GM12878 (cell line): ENCODE measurements around the gene ANTXR1. TPM values are rescaled to one million over a fixed set of nuclear protein-coding genes. Genes with fewer than 3 reads are reported as not detected.

ENCODE experiments used
- ATAC-seq: fragments of 200-7000 bp; cut with Tn5 transposase; 3 replicates; pipeline ENCODE4 v1.9.1; 2020; ENCODE audit warnings: mild to moderate bottlenecking, moderate library complexity
- BruUV-seq: library from RNA; stranded (reverse); fragments of 400-500 nt; replicated peaks from 2 replicates; lab custom pipeline; 2021; lab: Mats Ljungman, UMichigan
- CTCF ChIA-PET: fragments of 300-600 bp; sonication (Branson Sonifier 250); formaldehyde crosslinking; extraction: SDS; loops from one replicate; lab custom pipeline; 2021; ENCODE audit warnings: inconsistent platforms; lab: Yijun Ruan, JAX
- POLR2A ChIA-PET: fragments of 350-600 bp; formaldehyde crosslinking; extraction: SDS; loops from one replicate; lab custom pipeline; 2021; ENCODE audit warnings: inconsistent platforms; lab: Charles Lee
- RAD21 ChIA-PET: fragments of 300-600 bp; sonication (Branson Sonifier 250); formaldehyde crosslinking; loops from one replicate; lab custom pipeline; 2023; ENCODE audit warnings: antibody characterized with exemption; ENCODE audit not compliant: unreplicated experiment; lab: Charles Lee
- SMC1A ChIA-PET: fragments of 300-600 bp; sonication (Branson Sonifier 250); formaldehyde crosslinking; loops from one replicate; lab custom pipeline; 2023; ENCODE audit not compliant: unreplicated experiment, uncharacterized antibody; lab: Charles Lee
- DNase-seq: peaks from one replicate; pipeline ENCODE4 v3.0.0-alpha.2; 2011; ENCODE audit warnings: low read depth, low spot score
- FAIRE-seq: peaks from 3 replicates; lab custom pipeline; 2011; peaks lifted over from hg19 to GRCh38; lab: Jason Lieb, UNC
- H2AFZ ChIP-seq: 2 replicates; pipeline ENCODE4 v1.6.0; 2011; ENCODE audit warnings: low read depth, low read length, control low read depth; ENCODE audit not compliant: control insufficient read depth
- H3K27ac ChIP-seq: 2 replicates; pipeline ENCODE4 v1.5.1; 2011; ENCODE audit warnings: control low read depth; ENCODE audit not compliant: control insufficient read depth, insufficient read depth
- H3K27me3 ChIP-seq, 2 experiments: replicated peaks in 1 of 2; 2 replicates each; pipeline versions ENCODE4 v1.6.0 to v1.6.1; 2011; ENCODE audit warnings: low read length in 1 of 2; ENCODE audit not compliant: control insufficient read depth in 2 of 2, insufficient read depth in 2 of 2
- H3K36me3 ChIP-seq, 2 experiments: 2 replicates each; pipeline ENCODE4 v1.5.1; 2011; ENCODE audit warnings: low read length in 1 of 2; ENCODE audit not compliant: control insufficient read depth in 2 of 2, insufficient read depth in 2 of 2
- H3K4me1 ChIP-seq: 2 replicates; pipeline ENCODE4 v1.6.1; 2011; ENCODE audit warnings: mild to moderate bottlenecking, low read length, moderate library complexity, mixed read lengths; ENCODE audit not compliant: control insufficient read depth, insufficient read depth
- H3K4me2 ChIP-seq: 2 replicates; pipeline ENCODE4 v1.6.0; 2011; ENCODE audit warnings: control low read depth; ENCODE audit not compliant: control insufficient read depth, insufficient read depth
- H3K4me3 ChIP-seq: fragments of 200-600 bp; sonication (generic); 2 replicates; pipeline ENCODE4 v1.5.1; 2016
- H3K79me2 ChIP-seq: 2 replicates; pipeline ENCODE4 v1.6.0; 2011; ENCODE audit warnings: low read length; ENCODE audit not compliant: control insufficient read depth, insufficient read depth
- H3K9ac ChIP-seq: 2 replicates; pipeline ENCODE4 v1.8.0; 2011; ENCODE audit warnings: low read length, control low read depth, mixed read lengths; ENCODE audit not compliant: control insufficient read depth, insufficient read depth
- H3K9me3 ChIP-seq: replicated peaks from 3 replicates; pipeline ENCODE4 v1.5.1; 2011; ENCODE audit warnings: mild to moderate bottlenecking, low read length; ENCODE audit not compliant: control insufficient read depth, insufficient read depth
- H4K20me1 ChIP-seq: 2 replicates; pipeline ENCODE4 v1.6.0; 2011; ENCODE audit not compliant: control insufficient read depth, insufficient read depth
- BHLHE40 ChIP-seq, 2 experiments: fragments of 450-650 bp in 1 of 2; IDR thresholded peaks; 2 replicates each; pipeline ENCODE4 v1.6.1; 2011 to 2017; ENCODE audit warnings: low read depth in 2 of 2, borderline replicate concordance in 1 of 2, improper control_type of control experiment in 1 of 2, low read length in 1 of 2, mild to moderate bottlenecking in 1 of 2
- BRCA1 ChIP-seq: IDR thresholded peaks from 2 replicates; pipeline ENCODE4 v1.6.1; 2011; ENCODE audit warnings: low read depth, low read length, improper control_type of control experiment
- CEBPZ ChIP-seq: fragments of 150-350 bp; IDR thresholded peaks from 2 replicates; pipeline ENCODE4 v1.6.1; 2016; ENCODE audit warnings: low read depth, low read length
- FOXK2 ChIP-seq: fragments of 450-650 bp; IDR thresholded peaks from 2 replicates; pipeline ENCODE4 v1.6.1; 2017; ENCODE audit warnings: mild to moderate bottlenecking, moderate library complexity
- JUND ChIP-seq: IDR thresholded peaks from 2 replicates; pipeline ENCODE4 v1.6.1; 2012; ENCODE audit warnings: low read depth, mild to moderate bottlenecking, low read length, improper control_type of control experiment, moderate library complexity
- RBBP5 ChIP-seq: fragments of 200-600 bp; sonication (generic); conservative IDR thresholded peaks from 2 replicates; pipeline ENCODE4 v1.6.1; 2016
- SP1 ChIP-seq: IDR thresholded peaks from one replicate; pipeline ENCODE4 v1.6.1; 2011; ENCODE audit warnings: low read depth, low read length
- SREBF2 ChIP-seq: IDR thresholded peaks from 2 replicates; pipeline ENCODE4 v1.6.1; 2012; ENCODE audit warnings: mild to moderate bottlenecking, low read length
- YY1 ChIP-seq: IDR thresholded peaks from 2 replicates; pipeline ENCODE4 v1.6.1; 2011; ENCODE audit warnings: low read depth, mild to moderate bottlenecking, low read length
- WGBS: methylation state at CpG from one replicate; pipeline ENCODE4 v1.1.6; 2016; ENCODE audit warnings: low lambda C conversion rate; ENCODE audit not compliant: insufficient replicate concordance, insufficient coverage; ENCODE audit errors: missing lambda C conversion rate; 5-methylcytosine and 5-hydroxymethylcytosine counted together
- in situ Hi-C: fragments of 300-500 bp; cut with MboI; formaldehyde crosslinking; loops from 9 replicates; pipeline ENCODE4 v1.14.3; 2018; ENCODE audit warnings: mixed read lengths
- intact Hi-C: fragments of 100-400 bp; cut with micrococcal nuclease; formaldehyde crosslinking; loops from one replicate; pipeline ENCODE4 v1.14.2; 2022; ENCODE audit not compliant: unreplicated experiment
- polyA plus RNA-seq, 11 experiments: library from polyadenylated mRNA; depleted of rRNA in 4 of 11; unstranded in 6 of 11; stranded (reverse) in 5 of 11; fragments of >200 nt; fragmentation: Nextera tagmentation in 4 of 11; fragmentation: Illumina TruSeq in 1 of 11; extraction: Ambion mirVana in 4 of 11; extraction: Trizol in 1 of 11; gene quantifications; 1 replicate in 1 of 11; 2 replicates in 10 of 11; pipeline versions ENCODE4 v1.2.1 to v1.2.3, GENCODE V29; 2011 to 2016; ENCODE audit warnings: inconsistent platforms in 2 of 11, missing spikeins in 2 of 11, low read depth in 1 of 11
- total RNA-seq, 4 experiments: library from RNA; depleted of rRNA in 3 of 4; stranded (reverse); fragments of >200 nt in 3 of 4; fragmentation: Illumina TruSeq in 1 of 4; extraction: Trizol in 1 of 4; gene quantifications; 2 replicates each; pipeline versions ENCODE4 v1.2.1 to v1.2.3, GENCODE V29; 2013 to 2021

The ANTXR1 gene
- total and polyA plus RNA-seq, 10 of the 15 experiments (the other 5 are each of a cell fraction or from before 2014, with no cell fraction given), result 0.09 to 0.26 TPM; not detected in 8

- ChIA-PET CTCF (no interaction called here), RAD21 (no interaction called here), SMC1A (no interaction called here), POLR2A (no interaction called here)
- Histone ChIP-seq H3K9ac (no peak overlapping the region), H3K79me2 (no peaks in the 10 kb centered on the region), H3K4me2 (no peak overlapping the region), H3K36me3 (no peaks in the 10 kb centered on the region), H3K9me3 (no peaks in the 10 kb centered on the region; the same call in 2 of the 3 replicates), H3K27ac (no peak overlapping the region), H3K4me3 (no peak overlapping the region), H2AFZ (no peak overlapping the region), H3K27me3 (peaks cover 1 to 7% of the 10 kb centered on the region in 2 experiments; a peak in 3 of 4 replicates), H4K20me1 (no peaks in the 10 kb centered on the region), H3K4me1 (no peaks in the 10 kb centered on the region)
- DNase-seq (no peak), FAIRE-seq (no peak), ATAC-seq (no peak)
- 2% methylated on average over 3 of the region's 3 CpGs for WGBS
- in situ Hi-C loops (no loop called here), intact Hi-C loops (no loop called here)
- no peak for TF ChIP-seq SREBF2
- TF ChIP-seq BRCA1, result no peak
- TF ChIP-seq JUND, result no peak
- TF ChIP-seq YY1, result no peak
- TF ChIP-seq CEBPZ, result no peak
- no peak for TF ChIP-seq SP1
- TF ChIP-seq RBBP5, result no peak
- TF ChIP-seq BHLHE40 (IDR thresholded peaks at IDR 0.05; ENCODE audit: borderline replicate concordance in 1 of 2, low read depth in 2 of 2, low read length in 1 of 2), result no peak
- no peak for TF ChIP-seq FOXK2
- no TSS peak for BruUV-seq
Observed at GRCh38 chr2:69226903-69227302, 213.9 kb downstream of the ANTXR1 start.
